H7 (cell line): Measurements from ENCODE around the gene PNKP. TPM values are rescaled to one million over a fixed set of nuclear protein-coding genes. Genes with fewer than 3 reads are reported as not detected.
"Not testable (repeated sequence)": the region's sequence is repeated elsewhere in the genome, so short reads cannot be mapped to it uniquely, and the experiment has no call there.

Experiments
- DNase-seq: peaks from one replicate; pipeline ENCODE4 v3.0.0; 2012
- H3K27me3 ChIP-seq: 2 replicates; pipeline ENCODE4 v1.6.0; 2011; ENCODE audit warnings: mild to moderate bottlenecking, low read length; ENCODE audit not compliant: control insufficient read depth, insufficient read depth
- H3K36me3 ChIP-seq: replicated peaks from 2 replicates; pipeline ENCODE4 v1.5.1; 2011; ENCODE audit warnings: low read length; ENCODE audit not compliant: control insufficient read depth, insufficient read depth
- H3K4me3 ChIP-seq: 2 replicates; pipeline ENCODE4 v1.5.1; 2011; ENCODE audit warnings: low read depth, mild to moderate bottlenecking, control low read depth, low read length, moderate library complexity; ENCODE audit not compliant: insufficient read depth
- total RNA-seq: library from RNA; depleted of rRNA; stranded (reverse); fragments of >200 nt; shearing (Covaris generic); gene quantifications from 2 replicates; pipeline ENCODE4 v1.2.3, GENCODE V29; 2014; rRNA removed

PNKP gene
- total RNA-seq, 1 experiment from 2014 or later, result 76.2 TPM

DNA sequence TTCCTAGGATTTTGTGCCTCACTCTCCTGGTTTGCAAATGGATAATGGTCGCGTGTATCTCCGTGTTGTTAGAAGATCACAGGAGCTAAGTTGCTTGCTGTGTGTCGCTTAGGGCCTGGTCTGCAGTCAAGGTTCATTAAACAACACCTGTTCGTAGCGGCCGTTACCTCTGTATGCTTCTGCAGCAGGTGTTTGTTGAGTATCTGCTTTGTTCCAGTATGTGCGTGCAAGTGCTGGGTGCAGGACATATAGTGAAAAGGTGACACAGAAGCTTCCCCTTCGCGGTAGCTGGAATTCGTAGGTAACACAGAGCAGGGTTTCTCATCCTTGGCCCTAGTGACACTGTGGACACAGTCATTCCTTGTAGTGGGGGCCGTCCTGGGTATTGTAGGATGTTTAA is 43.9 kb downstream of the PNKP start:
- no peaks in the 10 kb centered on the region; the same call in none of the 2 replicates for H3K36me3 ChIP-seq
- no peaks in the 10 kb centered on the region for H3K27me3 ChIP-seq
- H3K4me3 ChIP-seq, result no peak overlapping the region
- DNase-seq, result no peak

GRCh38 chr19:49820125-49820524 is 47.3 kb downstream of the PNKP start:
- Histone ChIP-seq H3K36me3 (no peaks in the 10 kb centered on the region; the same call in none of the 2 replicates), H3K27me3 (no peaks in the 10 kb centered on the region), H3K4me3 (no peak overlapping the region)
- no peak for DNase-seq

- H3K36me3 ChIP-seq, H3K27me3 ChIP-seq, DNase-seq, H3K4me3 ChIP-seq: not testable (repeated sequence)
Observed at GRCh38 chr19:49819452-49820115, 47.8 kb downstream of the PNKP start.

GRCh38 chr19:49818649-49819370 is 48.6 kb downstream of the PNKP start:
- H3K27me3 ChIP-seq, result no peaks in the 10 kb centered on the region
- no peaks in the 10 kb centered on the region; the same call in none of the 2 replicates for H3K36me3 ChIP-seq
- peak; percentile 52 for DNase-seq
- H3K4me3 ChIP-seq, result peak overlapping the region; percentile 96

DNA sequence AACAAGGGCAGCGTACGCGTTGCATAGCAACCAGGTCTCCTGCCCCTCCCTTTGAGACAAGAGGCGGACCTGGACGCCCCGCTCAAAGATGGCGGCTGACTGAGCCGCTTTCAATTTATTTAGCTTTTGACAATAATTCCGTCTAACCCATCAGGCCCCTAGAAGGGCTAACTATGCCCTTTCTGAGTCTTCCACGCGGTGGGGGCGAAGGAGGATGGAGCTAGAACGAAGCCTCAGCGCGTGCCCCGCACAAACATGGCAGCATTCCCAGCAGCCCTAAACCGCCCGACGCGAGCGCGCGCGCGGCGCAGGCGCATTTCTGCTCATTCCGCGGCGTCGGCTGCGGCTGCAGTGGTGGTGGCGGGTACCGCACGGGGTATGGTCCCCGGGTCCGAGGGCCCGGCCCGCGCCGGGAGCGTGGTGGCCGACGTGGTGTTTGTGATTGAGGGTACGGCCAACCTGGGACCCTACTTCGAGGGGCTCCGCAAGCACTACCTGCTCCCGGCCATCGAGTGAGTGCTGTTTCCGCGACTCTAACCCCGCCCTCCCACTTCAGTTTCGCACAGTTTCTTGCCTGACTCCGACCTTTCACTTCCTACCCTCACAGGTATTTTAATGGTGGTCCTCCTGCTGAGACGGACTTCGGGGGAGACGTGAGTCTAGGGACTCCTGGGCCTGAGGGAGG is 49.3 kb downstream of the PNKP start, which contains the start of gene MED25:
MED25 (plus strand) TSS at position 326 of the 685 bp plus-strand sequence; CDS start at position 379, 53 bp downstream.
- no peaks in the 10 kb centered on the region; the same call in 1 of the 2 replicates for H3K36me3 ChIP-seq
- H3K27me3 ChIP-seq, result no peaks in the 10 kb centered on the region
- H3K4me3 ChIP-seq, result peak within 1 kb of the TSS; percentile 96
- DNase-seq, result peak; percentile 97

DNA sequence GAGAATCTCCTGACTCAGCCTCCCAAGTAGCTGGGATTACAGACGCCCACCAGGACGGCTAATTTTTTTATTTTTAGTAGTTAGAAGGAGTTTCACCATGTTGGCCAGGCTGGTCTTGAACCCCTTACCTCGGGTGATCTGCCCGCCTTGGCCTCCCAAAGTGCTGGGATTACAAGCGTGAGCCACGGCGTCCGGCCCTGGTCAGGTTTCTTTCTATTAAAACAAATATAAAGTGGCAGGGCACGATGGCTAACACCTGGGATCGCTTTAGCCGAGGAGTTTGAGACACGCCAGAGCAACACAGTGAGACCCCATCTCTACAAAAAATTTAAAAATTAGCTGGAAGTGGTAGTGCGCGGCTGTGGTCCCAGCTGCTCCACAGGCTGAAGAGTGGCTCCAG is 50.8 kb downstream of the PNKP start:
- H3K36me3 ChIP-seq, result no peaks in the 10 kb centered on the region; the same call in 1 of the 2 replicates
- H3K27me3 ChIP-seq, result no peaks in the 10 kb centered on the region
- no peak for DNase-seq
- no peak overlapping the region for H3K4me3 ChIP-seq

- Histone ChIP-seq H3K4me3 (no peak overlapping the region), H3K36me3 (no peaks in the 10 kb centered on the region)
- DNase-seq, result no peak
Observed at GRCh38 chr19:49814010-49814409, 53.4 kb downstream of the PNKP start.

DNA sequence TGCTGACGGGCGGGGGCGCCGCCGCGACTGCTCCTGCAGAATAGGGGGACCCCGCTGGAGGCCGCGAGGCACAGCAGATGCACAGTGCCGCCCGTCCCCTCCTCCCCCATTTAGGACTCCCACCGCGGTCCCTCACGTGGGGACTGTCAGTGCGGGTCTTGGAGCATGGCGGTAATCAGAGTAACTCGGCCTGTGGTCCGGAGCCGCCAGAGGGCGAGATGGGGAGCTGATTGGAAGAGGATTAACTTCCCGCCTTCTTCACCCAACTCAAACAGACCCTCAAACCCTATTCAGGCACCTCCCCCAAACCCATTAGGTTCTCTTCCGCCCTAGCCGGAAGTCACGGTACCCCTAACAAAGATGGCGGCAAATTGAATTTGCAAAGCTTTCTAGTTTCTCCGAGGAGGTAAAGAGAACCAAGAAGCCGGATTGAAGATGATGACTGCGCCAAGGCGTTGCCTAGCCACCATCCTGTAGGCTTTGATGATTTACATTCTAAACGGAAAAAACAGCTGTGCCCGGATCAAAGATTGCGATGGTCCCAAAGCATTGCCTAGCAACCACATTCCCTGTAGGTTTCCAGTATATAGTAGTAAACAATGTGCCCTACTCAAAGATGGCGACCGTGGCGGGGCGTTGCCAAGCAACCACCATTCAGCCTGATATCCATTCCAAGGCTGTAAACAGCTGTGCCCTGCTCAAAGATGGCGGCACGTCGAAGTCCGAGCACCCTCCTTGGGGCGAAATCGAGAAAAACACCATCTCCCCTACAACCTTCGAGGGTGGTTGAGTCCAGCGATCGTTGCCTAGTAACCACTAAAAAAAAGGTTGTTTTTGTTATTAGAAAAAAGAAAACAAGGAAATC is 54.1 kb downstream of the PNKP start, which contains the start of gene FUZ:
FUZ (minus strand) TSS at position 296 of the 865 bp plus-strand sequence; CDS start at position 110, 186 bp downstream.
- Histone ChIP-seq H3K4me3 (peak within 1 kb of the TSS; percentile 52), H3K36me3 (no peaks in the 10 kb centered on the region), H3K27me3 (no peaks in the 10 kb centered on the region; the same call in 1 of the 2 replicates)
- DNase-seq, result peak; percentile 96

More at GRCh38 chr19:49814010-49814409, 53.4 kb downstream of the PNKP start:
- no peaks in the 10 kb centered on the region; the same call in 1 of the 2 replicates for H3K27me3 ChIP-seq

- DNase-seq, result no peak
- Histone ChIP-seq H3K36me3 (0 out of 2 replicates have a peak, but pooled peaks cover 1% of the 10 kb centered on the region), H3K27me3 (no peaks in the 10 kb centered on the region; the same call in 1 of the 2 replicates), H3K4me3 (peak overlapping the region; percentile 52)
Observed at GRCh38 chr19:49812452-49812996, 54.9 kb downstream of the PNKP start.

DNA sequence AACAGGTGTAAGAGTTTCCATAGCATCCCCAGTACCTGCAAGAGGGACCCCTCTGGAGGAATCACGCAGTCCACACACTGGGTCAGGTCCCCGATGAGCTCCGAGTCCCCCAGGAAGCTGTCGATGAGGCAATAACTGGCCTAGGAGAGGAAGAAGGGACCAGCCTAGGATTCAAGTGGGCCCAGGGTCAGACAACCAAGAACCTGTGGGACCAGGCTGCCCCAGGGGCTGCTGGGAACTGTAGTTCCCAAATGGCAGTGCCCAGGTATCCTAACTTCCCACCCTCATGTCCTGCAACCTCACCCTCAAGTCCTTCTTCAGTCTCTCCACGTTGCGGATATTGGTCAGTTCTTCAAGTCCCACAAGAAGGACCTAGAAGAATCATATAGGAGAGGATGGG is 56.0 kb downstream of the PNKP start:
- Histone ChIP-seq H3K4me3 (no peak overlapping the region), H3K36me3 (peaks cover 1% of the 10 kb centered on the region; the same call in 1 of the 2 replicates), H3K27me3 (no peaks in the 10 kb centered on the region; the same call in 1 of the 2 replicates)
- no peak for DNase-seq

Other genes starting within 250 kb of the PNKP start
- 13.3 and 20.1 TPM in 2 replicates for gene RRAS, start 227.4 kb downstream of the PNKP start, total RNA-seq
- gene SCAF1, start 225.4 kb downstream of the PNKP start, total RNA-seq, result 32.9 and 37.0 TPM in 2 replicates
- 107 and 108 TPM in 2 replicates for gene IRF3, start 201.7 kb downstream of the PNKP start, total RNA-seq
- 34.3 and 42.5 TPM in 2 replicates for gene BCL2L12, start 201.6 kb downstream of the PNKP start, total RNA-seq
- 690 and 848 TPM in 2 replicates for gene PRMT1, start 190.3 kb downstream of the PNKP start, total RNA-seq
- 1.4 and 1.8 TPM in 2 replicates for gene ADM5, start 178.0 kb downstream of the PNKP start, total RNA-seq
- gene CPT1C, start 176.5 kb downstream of the PNKP start, total RNA-seq, result 25.8 and 28.9 TPM in 2 replicates
- gene TSKS, start 104.3 kb downstream of the PNKP start, total RNA-seq, result 0.24 and 0.52 TPM in 2 replicates
- gene AP2A1, start 100.6 kb downstream of the PNKP start, total RNA-seq, result 208 and 249 TPM in 2 replicates
- 48.5 and 49.5 TPM in 2 replicates for gene FUZ, start 54.3 kb downstream of the PNKP start, total RNA-seq
- gene MED25, start 49.3 kb downstream of the PNKP start, total RNA-seq, result 49.3 and 53.5 TPM in 2 replicates
- 205 and 219 TPM in 2 replicates for gene PTOV1, start 16.4 kb downstream of the PNKP start, total RNA-seq
- 7.2 and 12.9 TPM in 2 replicates for gene AKT1S1, start 9.8 kb upstream of the PNKP start, total RNA-seq
- 10.2 and 12.6 TPM in 2 replicates for gene TBC1D17, start 10.1 kb upstream of the PNKP start, total RNA-seq
- gene IL4I1, start 29.3 kb upstream of the PNKP start, total RNA-seq, result 0.59 and 0.73 TPM in 2 replicates
- 10.7 and 15.0 TPM in 2 replicates for gene ATF5, start 61.6 kb upstream of the PNKP start, total RNA-seq
- 104 and 109 TPM in 2 replicates for gene NUP62, start 61.9 kb upstream of the PNKP start, total RNA-seq
- gene SIGLEC11, start 93.6 kb upstream of the PNKP start, total RNA-seq, result not detected in 2 replicates
- 27.7 and 34.3 TPM in 2 replicates for gene VRK3, start 157.8 kb upstream of the PNKP start, total RNA-seq
- 6.8 and 8.2 TPM in 2 replicates for gene ZNF473, start 158.4 kb upstream of the PNKP start, total RNA-seq